ENCODE results near the gene RHEB.

RHEB gene

DNA sequence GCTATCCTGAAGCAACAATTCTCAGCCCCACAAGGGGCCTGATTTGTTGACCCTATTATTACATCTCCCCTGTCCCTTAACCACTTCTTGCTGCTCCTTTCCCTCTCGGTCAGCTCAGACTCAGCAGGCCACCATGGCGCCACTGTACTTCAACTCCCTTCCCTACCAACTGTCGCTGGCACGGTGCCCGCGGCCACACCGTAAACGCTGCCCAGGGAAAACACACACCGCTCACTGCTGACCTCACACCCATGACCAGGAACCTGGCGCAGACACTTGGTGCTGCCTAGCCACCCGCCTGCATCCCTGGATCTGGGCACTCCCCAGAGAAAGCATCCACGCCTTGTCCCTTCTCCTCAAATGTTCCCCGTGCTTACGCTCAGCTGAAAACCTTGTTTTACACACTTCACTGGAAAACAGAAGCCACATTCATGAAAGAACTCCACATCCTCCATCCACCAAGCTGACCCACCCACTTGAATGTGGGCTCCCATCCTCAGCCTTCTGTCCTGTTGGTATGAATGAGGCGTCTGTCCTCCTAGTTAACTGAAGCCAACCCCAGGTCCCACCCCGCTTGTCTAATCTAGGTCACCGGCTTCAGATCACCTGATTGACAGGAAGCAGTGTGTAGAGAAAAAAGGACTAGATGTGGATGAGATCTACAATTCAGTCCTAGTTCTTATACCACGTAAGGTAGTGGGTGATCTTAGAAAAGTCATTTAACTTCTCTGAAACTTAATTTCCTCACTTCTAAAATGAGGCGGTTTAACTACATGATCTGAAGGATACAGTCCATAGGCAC lies 51.3 kb downstream of the RHEB start:
- DNase-seq, result no peak

DNA sequence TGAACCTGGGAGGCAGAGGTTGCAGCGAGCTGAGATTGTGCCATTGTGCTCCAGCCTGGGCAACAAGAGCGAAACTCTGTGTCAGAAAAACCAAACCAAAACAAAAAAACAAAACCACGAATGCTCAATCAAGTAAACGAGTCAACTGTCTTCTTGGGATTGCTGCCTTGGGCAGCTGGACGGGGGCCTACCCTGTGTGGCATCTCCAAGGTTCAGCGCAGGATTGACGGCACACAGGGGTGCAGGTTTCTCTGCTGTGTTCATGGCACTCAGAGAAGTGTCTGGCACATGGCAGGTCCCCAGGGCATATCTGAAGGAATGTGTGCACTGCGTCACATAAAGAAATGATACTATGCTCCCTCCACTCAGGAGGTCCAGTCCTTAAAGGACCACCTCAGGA lies 54.5 kb downstream of the RHEB start:
- no peak for DNase-seq

DNA sequence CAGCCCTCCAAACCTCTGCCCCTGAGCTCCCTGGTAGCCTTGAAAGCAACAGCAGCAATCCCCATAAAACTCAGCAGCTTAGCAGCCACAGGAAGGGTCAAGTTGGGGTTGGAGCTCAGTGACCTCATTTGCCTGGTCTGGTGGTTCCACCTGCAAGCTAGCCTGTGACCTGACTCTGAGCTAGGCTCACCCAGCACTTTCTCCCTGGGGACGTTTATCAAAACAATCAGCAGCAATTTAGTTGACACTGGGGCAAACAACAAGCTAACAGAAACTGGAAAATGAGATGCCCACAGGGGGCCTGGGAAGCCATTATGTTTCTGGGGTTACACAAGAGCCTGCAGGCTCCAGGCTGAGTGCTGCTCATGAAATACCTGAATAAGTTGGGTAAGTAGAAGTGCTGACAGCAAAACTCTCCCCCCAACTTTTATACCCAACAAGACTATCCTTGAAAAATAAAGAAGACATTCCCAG lies 57.4 kb downstream of the RHEB start:
- no peak for DNase-seq

DNA sequence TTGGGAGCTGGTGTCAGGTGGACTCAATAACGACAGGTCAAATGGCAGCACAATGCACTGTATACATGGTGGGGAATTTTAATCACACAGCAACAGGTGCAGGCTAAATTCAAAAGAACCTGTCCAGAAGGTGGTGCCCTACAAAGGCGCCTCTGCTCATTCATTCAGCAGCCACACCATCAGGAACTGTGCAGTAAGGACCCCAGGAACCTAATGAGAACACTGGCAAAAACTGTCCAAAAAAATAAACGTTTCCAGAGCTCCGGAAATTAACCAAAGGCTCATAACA lies 57.8 kb downstream of the RHEB start:
- DNase-seq, result no peak

DNA sequence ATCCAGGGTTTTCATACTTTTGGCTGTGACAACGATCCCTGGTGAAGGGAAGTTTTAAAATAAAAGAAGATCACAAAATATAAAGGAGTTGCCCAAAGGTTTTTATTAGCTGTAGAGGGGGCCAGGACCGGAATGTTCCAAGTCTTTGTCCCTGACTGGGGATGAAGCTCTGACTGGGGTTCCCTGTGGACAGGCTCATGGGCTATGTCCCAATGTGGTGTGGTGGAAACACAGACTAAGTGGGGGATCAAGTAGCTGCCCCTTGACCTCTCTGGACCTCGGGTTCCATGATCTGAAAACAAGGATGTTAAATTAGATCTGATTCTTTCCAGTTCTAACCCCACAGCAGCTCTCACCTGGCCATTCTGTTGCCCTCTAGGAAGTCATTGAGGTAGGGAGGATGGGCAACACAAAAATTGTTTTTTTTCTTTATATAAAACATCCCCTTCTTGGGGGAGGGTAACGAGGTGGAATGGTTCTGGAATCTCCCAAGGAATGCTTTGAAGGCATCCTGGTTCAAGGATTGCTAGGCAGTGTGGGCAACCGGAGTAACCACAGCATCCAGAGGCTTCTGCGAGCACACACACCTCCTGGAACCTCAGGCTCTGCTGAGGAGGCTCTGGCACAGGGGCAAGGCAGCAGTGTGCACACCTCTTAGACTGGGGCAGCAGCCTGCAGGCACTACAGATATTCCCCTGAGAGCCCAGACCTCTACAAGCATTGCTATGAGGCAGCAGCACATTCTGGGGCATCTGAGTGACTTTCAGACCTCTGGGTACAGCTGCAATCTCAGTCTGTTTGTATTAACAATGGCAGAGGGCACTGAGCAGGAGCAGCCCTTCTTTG lies 58.4 kb downstream of the RHEB start:
- no peak for DNase-seq

DNA sequence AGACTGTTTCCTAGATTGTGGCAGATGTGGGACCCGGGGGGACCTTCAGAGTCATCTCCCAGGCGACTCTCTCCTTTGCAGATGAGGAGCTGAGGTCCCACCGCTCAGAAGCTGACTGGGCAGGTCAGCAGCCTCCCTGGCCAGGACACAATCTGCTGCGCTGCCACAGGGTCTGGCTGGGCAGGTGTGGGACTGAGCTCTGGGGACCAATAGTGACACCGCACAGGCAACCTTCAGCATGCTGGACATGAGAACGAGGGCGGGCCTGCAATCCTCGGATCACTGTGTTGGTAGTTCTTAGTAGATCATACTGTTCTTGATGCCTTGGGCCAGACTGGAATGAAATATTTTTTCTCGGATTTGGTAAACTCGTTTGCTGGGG lies 59.2 kb downstream of the RHEB start:
- DNase-seq, result no peak

DNA sequence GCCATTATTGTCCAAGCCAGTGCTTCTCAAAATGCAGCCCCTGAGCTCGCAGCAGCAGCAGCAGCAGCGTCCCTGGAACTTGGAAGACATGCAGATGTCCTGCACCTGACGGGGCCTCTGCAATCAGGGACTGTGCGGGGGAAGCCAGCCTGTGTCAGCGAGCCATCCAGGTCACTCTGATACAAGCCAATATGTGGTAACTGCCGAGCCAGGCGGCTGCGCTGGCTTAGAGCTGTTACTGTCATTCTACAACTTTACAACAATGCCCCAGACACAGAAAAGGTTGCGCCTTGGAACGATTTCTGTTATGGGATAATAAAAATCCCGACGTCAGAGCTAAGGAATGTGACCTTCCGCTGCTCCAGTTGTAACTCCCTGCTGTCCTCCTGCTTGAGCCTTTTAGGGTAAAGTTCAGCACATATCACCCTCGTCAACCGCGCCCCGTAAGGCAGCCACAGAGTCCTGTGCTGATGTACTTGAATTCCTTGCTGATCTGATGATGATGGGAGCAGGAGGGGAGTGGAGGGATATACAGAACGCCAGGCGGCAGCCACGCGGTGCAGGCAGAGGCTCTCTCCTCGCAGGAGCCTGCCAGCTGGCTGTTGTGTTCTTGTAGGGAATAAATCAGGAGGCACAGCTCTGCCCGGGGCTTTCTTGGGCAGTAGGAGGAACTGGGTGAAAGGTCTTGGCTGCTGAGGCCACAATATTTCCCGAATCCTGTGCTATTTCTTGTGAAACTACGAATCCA lies 59.8 kb downstream of the RHEB start:
- DNase-seq, result no peak

DNA sequence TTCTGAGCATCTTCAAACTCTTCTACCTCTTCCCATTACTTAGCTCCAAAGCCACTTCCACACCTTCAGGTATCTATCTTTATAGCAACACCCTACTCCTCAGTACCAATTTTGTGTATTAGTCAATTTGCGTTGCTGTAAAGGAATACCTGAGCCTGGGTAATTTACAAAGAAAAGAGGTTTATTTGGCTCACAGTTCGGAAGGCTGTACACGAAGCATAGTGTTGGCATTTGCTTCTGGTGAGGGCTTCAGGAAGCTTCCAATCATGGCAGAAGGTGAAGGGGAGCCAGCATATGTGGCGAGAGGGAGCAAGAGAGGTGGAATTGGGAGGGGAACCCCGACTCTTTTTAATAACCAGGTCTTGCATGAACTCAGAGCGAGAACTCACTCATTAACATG lies 62.2 kb downstream of the RHEB start:
- no peak for DNase-seq

DNA sequence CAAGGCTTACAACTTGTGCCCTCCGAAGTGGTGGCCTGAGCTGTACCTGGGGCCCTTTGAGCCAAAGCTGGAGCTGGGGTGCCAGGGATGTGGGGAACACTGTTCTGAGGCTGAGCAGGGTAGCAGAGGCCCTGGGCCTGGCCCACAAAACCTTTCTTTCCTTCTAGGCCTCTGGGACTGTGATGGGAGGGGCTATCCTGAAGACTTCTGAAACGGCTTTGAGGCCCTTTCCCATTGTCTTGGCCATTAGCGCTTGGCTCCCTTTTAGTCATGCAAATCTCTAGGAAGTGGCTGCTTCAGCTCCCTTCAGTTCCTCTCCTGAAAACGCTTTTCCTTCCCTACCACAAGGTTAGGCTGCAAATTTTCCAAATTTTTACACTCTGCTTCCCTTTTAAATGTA lies 62.9 kb downstream of the RHEB start:
- DNase-seq, result no peak

DNA sequence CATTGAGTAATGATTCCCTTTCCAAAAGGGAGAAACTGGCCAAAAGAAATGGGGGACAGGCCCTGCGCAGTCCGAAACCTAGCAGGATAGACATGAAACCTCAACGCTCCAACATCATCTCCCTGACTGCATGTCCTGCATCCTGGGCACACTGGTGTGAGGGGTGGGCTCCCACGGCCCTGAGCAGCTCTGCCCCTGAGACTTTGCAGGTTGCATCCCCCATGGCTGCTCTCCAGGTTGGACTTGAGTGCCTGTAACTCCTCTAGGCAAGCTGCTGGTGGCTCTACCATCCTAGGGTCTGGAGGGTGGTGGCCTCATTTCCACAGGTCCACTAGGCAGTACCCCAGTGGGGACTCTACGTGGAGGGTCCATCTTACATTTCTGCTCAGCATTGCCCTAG lies 63.4 kb downstream of the RHEB start:
- no peak for DNase-seq

DNA sequence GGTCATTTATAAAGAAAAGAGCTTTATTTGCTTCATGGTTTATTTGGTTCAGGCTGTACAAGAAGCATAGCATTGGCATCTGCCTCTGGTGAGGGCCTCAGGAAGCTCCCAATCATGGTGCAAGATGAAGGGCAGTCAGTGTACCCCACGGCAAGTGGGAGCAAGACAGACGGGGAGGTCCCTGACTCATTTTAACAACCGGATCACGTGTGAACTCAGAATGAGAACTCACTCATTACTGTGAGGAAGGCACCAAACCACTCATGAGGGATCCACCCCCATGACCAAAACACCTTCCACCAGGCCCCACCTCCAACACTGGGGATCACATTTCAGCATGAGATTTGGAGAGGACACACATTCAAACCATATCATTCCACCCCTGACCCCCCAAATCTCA lies 64.0 kb downstream of the RHEB start:
- no peak for DNase-seq

DNA sequence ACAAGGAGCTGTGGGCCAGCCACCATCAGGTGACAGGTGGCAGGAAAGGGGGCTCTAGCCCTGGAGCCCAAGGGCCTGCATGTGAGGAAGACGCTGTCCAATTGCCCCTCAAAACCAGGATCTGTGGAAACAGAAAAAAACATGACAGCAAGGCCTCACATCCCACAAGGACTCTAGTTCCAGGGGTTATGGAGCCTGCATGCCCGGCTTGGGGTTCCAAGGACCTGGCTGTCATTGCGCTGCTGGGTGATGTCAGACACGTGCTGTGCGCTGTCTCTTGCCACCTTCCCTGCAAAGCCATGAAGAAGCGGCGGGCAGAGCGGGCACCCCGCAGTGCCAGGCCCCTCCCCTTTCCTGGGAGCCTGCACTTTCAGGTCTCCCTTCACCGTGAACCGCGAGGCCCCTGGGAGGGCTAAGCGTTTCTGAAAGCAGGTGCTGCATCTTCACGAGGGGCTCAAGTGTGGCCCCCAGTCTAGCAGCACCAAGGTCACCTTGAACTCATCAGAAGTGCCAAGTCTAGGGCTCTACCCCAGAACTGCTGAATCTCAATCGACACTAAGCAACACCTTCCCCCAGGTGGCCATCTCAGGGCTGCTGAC lies 64.7 kb downstream of the RHEB start:
- no peak for DNase-seq

DNA sequence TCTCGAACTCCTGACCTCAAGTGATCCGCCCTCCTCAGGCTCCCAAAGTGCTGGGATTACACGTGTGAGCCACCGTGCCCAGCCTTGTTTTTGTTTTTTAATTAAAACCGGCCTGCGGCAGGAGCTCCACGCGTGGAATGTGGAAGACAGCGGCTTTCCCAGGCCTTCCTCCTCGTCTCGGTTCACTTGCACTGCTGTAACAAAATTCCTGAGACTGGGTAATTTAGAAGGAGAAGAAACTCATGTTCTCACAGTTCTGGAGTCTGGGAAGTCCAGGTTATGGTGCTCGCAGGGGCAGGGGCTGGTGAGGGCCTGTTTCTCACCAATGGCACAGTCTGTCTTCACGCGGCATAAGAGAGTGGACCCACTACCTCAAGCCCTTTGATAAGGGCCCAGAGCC lies 65.4 kb downstream of the RHEB start:
- DNase-seq, result no peak

DNA sequence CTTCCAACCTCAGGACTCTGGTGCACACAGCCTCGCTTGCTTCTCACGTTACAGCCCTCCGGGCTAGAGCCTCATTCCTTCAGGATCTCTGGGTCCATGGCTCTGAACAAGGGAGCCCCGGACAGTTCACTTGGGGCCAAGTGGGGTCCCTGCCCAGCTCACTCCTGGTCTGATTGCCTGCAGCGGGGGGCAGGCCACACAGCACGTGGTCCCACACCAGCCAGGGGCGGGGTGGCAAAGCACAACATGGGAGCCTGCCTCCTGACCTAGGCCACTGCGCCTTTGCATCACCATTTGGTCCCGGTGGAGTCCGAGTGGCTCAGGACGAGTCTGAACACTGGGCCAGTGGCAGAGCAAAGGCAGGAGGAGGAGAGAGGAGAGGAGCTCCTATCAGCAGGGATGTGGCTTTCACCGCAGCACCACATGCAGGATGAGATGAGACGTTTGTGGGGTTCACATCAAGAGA lies 66.3 kb downstream of the RHEB start:
- DNase-seq, result no peak

DNA sequence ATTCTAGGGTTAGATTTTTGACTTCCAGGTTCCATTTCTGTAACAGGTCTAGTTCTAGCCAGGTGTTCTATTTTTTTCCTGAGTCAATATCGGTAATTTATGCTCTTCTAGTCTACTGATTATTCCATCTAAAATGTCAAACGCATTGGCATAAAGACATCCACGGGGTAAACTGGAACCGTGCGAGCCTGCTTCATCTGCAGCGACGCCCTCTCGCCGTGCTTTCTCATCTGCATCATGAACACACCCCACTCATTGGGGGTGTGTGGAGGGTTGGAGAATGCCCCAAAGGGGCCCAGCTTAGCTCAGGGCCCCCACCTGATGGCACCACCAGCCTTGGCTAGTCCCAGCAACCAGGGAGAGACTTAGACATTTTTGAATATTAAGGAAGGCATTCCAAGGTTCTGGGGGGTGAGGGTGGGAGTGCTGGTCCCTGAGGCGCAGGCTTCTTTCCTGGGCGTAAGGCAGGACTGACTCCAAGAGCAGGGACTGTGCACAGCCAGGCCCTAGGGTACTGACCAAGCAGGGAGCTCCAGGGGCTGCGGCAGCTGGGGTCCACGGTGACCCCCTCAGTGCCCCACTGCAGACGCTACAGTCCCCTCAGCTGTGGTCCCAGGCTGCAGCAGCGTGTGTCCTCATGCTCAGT lies 66.9 kb downstream of the RHEB start:
- no peak for DNase-seq

DNA sequence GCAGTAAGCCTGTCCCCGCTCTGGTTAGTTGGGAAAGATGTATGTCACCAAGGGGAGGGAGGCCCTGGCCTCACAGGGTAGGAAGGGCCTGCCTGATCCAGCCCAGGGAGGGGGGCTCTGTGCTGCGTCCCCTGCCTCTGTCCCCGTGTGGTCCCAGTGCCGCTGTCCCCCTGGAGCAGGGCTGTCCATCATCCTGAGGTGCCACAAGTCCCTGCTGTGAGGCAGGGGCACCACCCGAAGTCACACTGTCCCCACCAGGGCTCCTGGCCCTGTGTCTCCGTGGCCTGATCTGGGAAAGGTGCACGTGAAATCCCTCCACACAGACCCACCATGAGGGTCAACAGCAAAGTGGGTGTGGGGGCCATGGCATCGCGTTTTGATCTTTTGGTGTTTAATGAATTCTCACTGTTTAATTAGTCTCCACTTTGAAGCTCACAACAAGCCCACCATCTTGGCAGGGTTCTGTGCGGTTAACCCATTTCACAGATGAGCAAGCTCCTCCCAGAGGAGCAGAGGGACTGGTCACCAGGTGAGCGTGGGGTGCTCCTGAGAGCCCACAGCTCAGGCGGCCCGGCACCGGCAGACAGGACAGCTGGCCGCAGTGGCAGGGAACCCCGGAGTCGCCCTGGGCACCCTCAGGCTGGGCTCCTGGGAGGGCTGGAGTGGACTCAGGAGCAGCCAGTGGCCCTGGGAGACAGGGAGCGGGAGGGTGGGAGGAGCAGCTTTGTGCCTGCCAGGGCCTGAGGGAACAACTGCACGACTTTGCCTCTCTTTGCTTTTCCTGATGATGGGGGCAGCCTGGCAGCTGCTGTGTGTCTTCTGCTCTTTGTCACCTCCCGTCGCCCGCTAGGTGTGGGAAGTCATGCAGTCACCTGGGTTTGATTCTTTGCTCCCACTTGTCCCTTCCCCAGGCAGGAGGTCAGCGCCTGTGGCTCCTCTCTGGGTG lies 67.8 kb downstream of the RHEB start:
- DNase-seq, result no peak

DNA sequence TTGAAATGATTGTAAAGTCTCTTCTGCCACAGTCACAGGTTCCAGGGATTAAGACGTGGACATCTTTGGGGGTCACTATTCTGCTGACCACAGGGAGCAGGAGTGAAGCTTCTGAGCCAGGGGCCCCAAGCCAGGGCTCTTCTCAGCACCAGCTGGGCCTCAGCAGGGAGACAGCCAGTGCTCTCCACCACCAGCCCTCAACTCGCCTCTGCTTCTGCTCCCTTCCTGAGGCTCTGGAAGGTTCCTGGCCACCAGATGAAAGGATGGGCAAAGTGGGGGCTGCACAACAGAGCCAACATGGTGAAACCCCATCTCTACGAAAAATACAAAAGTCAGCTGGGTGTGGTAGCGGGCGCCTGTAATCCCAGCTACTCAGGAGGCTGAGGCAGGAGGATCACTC lies 68.5 kb downstream of the RHEB start:
- DNase-seq, result no peak

DNA sequence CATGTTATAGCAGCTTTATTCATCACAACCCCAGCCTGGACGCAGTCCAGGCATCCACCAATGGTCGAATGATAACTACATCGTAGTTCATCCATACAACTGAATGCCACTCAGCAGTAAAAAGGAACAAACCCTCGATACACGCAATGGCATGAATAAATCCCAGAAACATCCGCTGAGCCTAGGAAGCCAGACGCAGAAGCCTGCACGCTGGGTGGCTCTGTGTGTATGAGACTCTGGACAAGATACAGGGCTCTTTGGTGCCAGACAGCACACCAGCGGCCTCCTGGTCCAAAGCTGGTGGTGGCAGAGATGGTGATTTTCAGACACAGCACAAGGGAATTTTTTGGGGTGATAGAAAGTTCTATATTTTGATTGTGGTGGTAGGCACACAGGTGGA lies 69.7 kb downstream of the RHEB start:
- DNase-seq, result no peak

DNA sequence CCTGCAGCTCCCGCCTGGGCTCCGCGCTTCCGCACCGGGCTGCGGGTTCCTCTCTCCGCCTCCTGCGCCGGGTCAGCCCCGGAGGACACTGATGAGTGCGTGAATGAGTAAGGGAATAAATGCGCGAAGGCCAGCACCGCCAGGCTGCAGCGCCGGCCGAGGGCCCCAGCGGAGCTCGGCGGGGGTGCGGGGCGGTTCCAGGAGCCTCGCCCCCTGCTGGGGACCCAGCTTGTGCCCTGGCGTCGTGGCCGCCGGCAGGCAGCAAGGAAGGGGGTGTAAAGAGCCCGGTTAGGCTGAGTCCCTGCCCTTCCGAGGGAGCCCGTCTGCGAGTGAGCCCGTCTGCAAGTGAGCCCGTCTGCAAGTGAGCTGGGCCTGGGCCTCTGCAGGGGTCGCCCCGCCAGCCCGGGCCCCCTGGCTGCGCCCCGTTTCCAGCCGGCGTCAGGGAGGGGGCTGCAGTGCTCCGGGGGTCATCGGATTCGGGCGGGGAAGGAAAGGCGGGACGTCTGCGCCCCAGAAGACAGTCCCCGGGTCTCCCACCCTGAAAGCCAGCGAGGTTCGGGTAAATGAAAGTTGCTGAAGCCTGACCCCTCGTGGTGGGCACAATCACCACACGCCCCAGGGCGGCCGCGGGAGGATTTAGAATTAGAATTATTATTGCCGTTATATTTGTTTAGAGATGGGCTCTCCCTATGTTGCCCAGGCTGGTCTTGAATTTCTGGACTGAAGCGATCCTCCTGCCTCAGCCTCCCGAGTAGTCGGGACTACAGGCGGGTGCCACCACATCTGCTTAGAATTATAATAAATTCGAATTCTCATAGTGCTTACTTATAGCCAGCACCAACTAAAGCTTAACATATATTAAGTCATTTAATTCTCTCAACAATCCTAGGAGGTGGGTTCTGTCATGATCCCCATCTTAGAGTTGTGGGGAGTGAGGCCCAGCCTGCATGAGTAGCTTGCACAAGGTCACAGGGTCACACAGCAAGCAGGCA lies 71.1 kb downstream of the RHEB start:
- peak; percentile 83 for DNase-seq

DNA sequence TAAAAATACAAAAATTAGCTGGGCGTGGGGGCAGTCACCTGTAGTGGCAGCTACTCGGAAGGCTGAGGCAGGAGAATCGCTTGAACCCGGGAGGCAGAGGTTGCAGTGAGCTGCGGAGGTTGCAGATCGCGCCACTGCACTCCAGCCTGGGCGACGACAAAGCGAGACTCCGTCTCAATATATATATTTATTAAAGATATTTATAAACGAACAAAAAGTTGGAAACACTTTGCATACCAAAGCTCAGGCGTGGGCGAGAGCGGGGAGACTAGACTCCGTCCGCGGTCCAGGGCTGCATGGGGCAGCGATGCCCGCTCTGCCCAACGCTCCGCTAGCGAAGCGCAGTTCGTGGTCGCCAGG lies 71.8 kb downstream of the RHEB start:
- DNase-seq, result no peak

All from stimulated activated CD4-positive, alpha-beta T cell treated with anti-CD3 and anti-CD28 coated beads, Interleukin-15, amount 100 ng/mL, for 24 hours (primary cell).